Measurements from ENCODE around the gene P2RX3.

DNA sequence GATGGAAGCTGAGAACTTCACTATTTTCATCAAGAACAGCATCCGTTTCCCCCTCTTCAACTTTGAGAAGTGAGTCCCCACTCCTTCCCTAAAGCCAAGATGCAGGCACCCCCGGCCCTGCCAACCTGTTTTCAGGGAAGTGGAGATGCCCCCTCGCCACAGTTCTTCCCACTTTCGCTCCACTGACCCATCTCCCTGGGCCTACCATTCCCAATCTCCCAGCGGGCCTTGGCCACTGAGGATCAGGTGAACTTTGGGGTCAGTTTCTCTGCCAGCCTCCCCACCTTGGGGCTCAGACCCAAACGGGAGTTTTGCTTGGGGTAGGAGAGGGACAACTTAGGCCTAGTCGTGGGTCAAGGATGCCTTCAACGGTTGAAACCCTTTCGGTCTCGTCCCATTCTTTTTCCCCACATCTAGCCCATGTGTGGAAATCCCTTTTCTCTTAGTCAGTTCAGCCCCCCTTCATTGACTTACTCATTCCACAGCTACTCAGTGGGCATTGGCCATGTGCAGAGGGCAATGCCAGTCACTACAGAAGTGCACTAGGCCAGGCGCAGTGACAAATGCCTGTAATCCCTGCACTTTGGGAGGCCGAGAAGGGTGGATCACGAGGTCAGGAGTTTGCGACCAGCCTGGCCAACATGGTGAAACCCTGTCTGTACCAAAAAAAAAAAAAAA lies 10.6 kb downstream of the P2RX3 start:
- TF ChIP-seq, protein P1, sequence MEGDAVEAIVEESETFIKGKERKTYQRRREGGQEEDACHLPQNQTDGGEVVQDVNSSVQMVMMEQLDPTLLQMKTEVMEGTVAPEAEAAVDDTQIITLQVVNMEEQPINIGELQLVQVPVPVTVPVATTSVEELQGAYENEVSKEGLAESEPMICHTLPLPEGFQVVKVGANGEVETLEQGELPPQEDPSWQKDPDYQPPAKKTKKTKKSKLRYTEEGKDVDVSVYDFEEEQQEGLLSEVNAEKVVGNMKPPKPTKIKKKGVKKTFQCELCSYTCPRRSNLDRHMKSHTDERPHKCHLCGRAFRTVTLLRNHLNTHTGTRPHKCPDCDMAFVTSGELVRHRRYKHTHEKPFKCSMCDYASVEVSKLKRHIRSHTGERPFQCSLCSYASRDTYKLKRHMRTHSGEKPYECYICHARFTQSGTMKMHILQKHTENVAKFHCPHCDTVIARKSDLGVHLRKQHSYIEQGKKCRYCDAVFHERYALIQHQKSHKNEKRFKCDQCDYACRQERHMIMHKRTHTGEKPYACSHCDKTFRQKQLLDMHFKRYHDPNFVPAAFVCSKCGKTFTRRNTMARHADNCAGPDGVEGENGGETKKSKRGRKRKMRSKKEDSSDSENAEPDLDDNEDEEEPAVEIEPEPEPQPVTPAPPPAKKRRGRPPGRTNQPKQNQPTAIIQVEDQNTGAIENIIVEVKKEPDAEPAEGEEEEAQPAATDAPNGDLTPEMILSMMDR (IDR thresholded peaks at IDR 0.05; ENCODE audit: poor library complexity): no peak
- TF ChIP-seq EZH2phosphoT487 (IDR thresholded peaks at IDR 0.05; ENCODE audit: low read depth, severe bottlenecking, unreplicated experiment): no peak
- no peak for TF ChIP-seq EZH2 (IDR thresholded peaks at IDR 0.05; ENCODE audit: borderline replicate concordance)
